WTC11 (cell line): ENCODE measurements around the gene TNRC6C.
"Not testable (repeated sequence)": the region's sequence is repeated elsewhere in the genome, so short reads cannot be mapped to it uniquely, and the experiment has no call there.

Experiments used
- CTCF ChIP-seq: fragments of 200-600 bp; IDR thresholded peaks from 2 replicates; pipeline ENCODE4 v1.8.0; 2022; ENCODE audit warnings: antibody characterized with exemption
- ESRRA ChIP-seq: sonication (generic); formaldehyde crosslinking; IDR thresholded peaks from 2 replicates; pipeline ENCODE4 v1.8.1; 2022; ENCODE audit warnings: mild to moderate bottlenecking, missing genetic modification reagents, borderline replicate concordance
- FOXP4 ChIP-seq: sonication (generic); formaldehyde crosslinking; IDR thresholded peaks from 2 replicates; pipeline ENCODE4 v1.8.0; 2022; ENCODE audit warnings: mild to moderate bottlenecking, missing genetic modification reagents
- JUN ChIP-seq: sonication (generic); formaldehyde crosslinking; IDR thresholded peaks from 2 replicates; pipeline ENCODE4 v1.8.0; 2023; ENCODE audit warnings: mild to moderate bottlenecking, missing genetic modification reagents
- ZBTB21 ChIP-seq: sonication (generic); formaldehyde crosslinking; IDR thresholded peaks from 2 replicates; pipeline ENCODE4 v1.8.1; 2023; ENCODE audit warnings: mild to moderate bottlenecking, missing genetic modification reagents, borderline replicate concordance
- ZNF263 ChIP-seq: sonication (generic); formaldehyde crosslinking; IDR thresholded peaks from 2 replicates; pipeline ENCODE4 v1.8.1; 2022; ENCODE audit warnings: low read depth, mild to moderate bottlenecking, moderate library complexity, missing genetic modification reagents
- ZSCAN18 ChIP-seq: fragments of 250-450 bp; sonication (Bioruptor Pico); IDR thresholded peaks from 2 replicates; pipeline ENCODE4 v2.1.2; 2022; ENCODE audit warnings: mild to moderate bottlenecking, moderate library complexity
- TF ChIP-seq, protein P1 (sequence below): sonication (generic); formaldehyde crosslinking; IDR thresholded peaks from 2 replicates; pipeline ENCODE4 v1.8.1; 2023; ENCODE audit warnings: mild to moderate bottlenecking, missing genetic modification reagents, borderline replicate concordance
- TF ChIP-seq, protein P2 (sequence below): sonication (generic); formaldehyde crosslinking; IDR thresholded peaks from 2 replicates; pipeline ENCODE4 v1.8.1; 2023; ENCODE audit warnings: mild to moderate bottlenecking, missing genetic modification reagents, moderate library complexity
- TF ChIP-seq, protein P3 (sequence below): sonication (generic); formaldehyde crosslinking; IDR thresholded peaks from 2 replicates; pipeline ENCODE4 v1.8.0; 2023; ENCODE audit warnings: missing genetic modification reagents, mild to moderate bottlenecking, borderline replicate concordance
- TF ChIP-seq, protein P4 (sequence below): sonication (generic); formaldehyde crosslinking; IDR thresholded peaks from 2 replicates; pipeline ENCODE4 v1.8.1; 2022; ENCODE audit warnings: missing genetic modification reagents, borderline replicate concordance

- TF ChIP-seq, protein P1, sequence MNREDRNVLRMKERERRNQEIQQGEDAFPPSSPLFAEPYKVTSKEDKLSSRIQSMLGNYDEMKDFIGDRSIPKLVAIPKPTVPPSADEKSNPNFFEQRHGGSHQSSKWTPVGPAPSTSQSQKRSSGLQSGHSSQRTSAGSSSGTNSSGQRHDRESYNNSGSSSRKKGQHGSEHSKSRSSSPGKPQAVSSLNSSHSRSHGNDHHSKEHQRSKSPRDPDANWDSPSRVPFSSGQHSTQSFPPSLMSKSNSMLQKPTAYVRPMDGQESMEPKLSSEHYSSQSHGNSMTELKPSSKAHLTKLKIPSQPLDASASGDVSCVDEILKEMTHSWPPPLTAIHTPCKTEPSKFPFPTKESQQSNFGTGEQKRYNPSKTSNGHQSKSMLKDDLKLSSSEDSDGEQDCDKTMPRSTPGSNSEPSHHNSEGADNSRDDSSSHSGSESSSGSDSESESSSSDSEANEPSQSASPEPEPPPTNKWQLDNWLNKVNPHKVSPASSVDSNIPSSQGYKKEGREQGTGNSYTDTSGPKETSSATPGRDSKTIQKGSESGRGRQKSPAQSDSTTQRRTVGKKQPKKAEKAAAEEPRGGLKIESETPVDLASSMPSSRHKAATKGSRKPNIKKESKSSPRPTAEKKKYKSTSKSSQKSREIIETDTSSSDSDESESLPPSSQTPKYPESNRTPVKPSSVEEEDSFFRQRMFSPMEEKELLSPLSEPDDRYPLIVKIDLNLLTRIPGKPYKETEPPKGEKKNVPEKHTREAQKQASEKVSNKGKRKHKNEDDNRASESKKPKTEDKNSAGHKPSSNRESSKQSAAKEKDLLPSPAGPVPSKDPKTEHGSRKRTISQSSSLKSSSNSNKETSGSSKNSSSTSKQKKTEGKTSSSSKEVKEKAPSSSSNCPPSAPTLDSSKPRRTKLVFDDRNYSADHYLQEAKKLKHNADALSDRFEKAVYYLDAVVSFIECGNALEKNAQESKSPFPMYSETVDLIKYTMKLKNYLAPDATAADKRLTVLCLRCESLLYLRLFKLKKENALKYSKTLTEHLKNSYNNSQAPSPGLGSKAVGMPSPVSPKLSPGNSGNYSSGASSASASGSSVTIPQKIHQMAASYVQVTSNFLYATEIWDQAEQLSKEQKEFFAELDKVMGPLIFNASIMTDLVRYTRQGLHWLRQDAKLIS: not testable (repeated sequence)
- TF ChIP-seq ESRRA; FOXP4; ZNF263 (CRISPR knock-in tag); CTCF; ZSCAN18; JUN (CRISPR knock-in tag); ZBTB21: not testable (repeated sequence)
- TF ChIP-seq, protein P2, sequence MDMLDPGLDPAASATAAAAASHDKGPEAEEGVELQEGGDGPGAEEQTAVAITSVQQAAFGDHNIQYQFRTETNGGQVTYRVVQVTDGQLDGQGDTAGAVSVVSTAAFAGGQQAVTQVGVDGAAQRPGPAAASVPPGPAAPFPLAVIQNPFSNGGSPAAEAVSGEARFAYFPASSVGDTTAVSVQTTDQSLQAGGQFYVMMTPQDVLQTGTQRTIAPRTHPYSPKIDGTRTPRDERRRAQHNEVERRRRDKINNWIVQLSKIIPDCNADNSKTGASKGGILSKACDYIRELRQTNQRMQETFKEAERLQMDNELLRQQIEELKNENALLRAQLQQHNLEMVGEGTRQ (CRISPR knock-in tag): not testable (repeated sequence)
- TF ChIP-seq, protein P3, sequence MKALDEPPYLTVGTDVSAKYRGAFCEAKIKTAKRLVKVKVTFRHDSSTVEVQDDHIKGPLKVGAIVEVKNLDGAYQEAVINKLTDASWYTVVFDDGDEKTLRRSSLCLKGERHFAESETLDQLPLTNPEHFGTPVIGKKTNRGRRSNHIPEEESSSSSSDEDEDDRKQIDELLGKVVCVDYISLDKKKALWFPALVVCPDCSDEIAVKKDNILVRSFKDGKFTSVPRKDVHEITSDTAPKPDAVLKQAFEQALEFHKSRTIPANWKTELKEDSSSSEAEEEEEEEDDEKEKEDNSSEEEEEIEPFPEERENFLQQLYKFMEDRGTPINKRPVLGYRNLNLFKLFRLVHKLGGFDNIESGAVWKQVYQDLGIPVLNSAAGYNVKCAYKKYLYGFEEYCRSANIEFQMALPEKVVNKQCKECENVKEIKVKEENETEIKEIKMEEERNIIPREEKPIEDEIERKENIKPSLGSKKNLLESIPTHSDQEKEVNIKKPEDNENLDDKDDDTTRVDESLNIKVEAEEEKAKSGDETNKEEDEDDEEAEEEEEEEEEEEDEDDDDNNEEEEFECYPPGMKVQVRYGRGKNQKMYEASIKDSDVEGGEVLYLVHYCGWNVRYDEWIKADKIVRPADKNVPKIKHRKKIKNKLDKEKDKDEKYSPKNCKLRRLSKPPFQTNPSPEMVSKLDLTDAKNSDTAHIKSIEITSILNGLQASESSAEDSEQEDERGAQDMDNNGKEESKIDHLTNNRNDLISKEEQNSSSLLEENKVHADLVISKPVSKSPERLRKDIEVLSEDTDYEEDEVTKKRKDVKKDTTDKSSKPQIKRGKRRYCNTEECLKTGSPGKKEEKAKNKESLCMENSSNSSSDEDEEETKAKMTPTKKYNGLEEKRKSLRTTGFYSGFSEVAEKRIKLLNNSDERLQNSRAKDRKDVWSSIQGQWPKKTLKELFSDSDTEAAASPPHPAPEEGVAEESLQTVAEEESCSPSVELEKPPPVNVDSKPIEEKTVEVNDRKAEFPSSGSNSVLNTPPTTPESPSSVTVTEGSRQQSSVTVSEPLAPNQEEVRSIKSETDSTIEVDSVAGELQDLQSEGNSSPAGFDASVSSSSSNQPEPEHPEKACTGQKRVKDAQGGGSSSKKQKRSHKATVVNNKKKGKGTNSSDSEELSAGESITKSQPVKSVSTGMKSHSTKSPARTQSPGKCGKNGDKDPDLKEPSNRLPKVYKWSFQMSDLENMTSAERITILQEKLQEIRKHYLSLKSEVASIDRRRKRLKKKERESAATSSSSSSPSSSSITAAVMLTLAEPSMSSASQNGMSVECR (CRISPR knock-in tag): not testable (repeated sequence)
- TF ChIP-seq, protein P4, sequence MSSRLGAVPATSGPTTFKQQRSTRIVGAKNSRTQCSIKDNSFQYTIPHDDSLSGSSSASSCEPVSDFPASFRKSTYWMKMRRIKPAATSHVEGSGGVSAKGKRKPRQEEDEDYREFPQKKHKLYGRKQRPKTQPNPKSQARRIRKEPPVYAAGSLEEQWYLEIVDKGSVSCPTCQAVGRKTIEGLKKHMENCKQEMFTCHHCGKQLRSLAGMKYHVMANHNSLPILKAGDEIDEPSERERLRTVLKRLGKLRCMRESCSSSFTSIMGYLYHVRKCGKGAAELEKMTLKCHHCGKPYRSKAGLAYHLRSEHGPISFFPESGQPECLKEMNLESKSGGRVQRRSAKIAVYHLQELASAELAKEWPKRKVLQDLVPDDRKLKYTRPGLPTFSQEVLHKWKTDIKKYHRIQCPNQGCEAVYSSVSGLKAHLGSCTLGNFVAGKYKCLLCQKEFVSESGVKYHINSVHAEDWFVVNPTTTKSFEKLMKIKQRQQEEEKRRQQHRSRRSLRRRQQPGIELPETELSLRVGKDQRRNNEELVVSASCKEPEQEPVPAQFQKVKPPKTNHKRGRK (CRISPR knock-in tag): not testable (repeated sequence)
Measured at GRCh38 chr17:77982430-77982829, 23.9 kb downstream of the TNRC6C start.
